Mammary epithelial cell (primary cell): Measurements from ENCODE around the gene BET1.

Experiments used
- CTCF ChIP-seq, 2 donors: IDR thresholded peaks in 1 of 2; conservative IDR thresholded peaks in 1 of 2; 2 replicates each; pipeline ENCODE4 v1.5.1; 2011 to 2012; ENCODE audit warnings: inconsistent platforms in 2 of 2, low read length in 2 of 2, mild to moderate bottlenecking in 2 of 2, control low read depth in 1 of 2, low read depth in 1 of 2; ENCODE audit not compliant: insufficient read depth in 1 of 2; ENCODE audit errors: extremely low read depth in 1 of 2
- EZH2 ChIP-seq: IDR thresholded peaks from 2 replicates; pipeline ENCODE4 v1.6.1; 2012; ENCODE audit warnings: low read length, inconsistent platforms, borderline replicate concordance

GRCh38 chr7:94040254-94040653 lies 36.1 kb upstream of the BET1 start:
- no peak for TF ChIP-seq CTCF (conservative IDR thresholded peaks at IDR 0.05 in 1 of 2, IDR thresholded peaks at IDR 0.05 in 1 of 2; ENCODE audit: extremely low read depth in 1 of 2, insufficient read depth in 1 of 2, low read depth in 1 of 2, low read length in 2 of 2)
- no peak for TF ChIP-seq EZH2
